Body of pancreas (tissue), 4 donors: Measurements from ENCODE around the gene ADAMTS15.

Source experiments
- CTCF ChIP-seq, 7 experiments: fragments of 450-650 bp in 4 of 7; fragments of 200-600 bp in 3 of 7; sonication (generic) in 3 of 7; IDR thresholded peaks; one replicate each; pipeline ENCODE4 v1.5.1; 2016 to 2019; ENCODE audit warnings: antibody characterized with exemption in 7 of 7
- POLR2A ChIP-seq, 3 donors: fragments of 450-650 bp; IDR thresholded peaks; one replicate each; pipeline ENCODE4 v1.6.1; 2016; ENCODE audit warnings: antibody characterized with exemption in 3 of 3, mild to moderate bottlenecking in 2 of 3

- TF ChIP-seq CTCF (IDR thresholded peaks at IDR 0.05) (no peak), POLR2A (IDR thresholded peaks at IDR 0.05) (no peak)
These were observed 37.5 kb downstream of the ADAMTS15 start for GRCh38 chr11:130485983-130486382.
